22Rv1 (cell line): Measurements from ENCODE around the gene FBXO42.

Experiments
- H3K27ac ChIP-seq: fragments of 450-650 bp; 2 replicates; pipeline ENCODE4 v1.5.1; 2017
- ZFX ChIP-seq: fragments of 450-650 bp; IDR thresholded peaks from 2 replicates; pipeline ENCODE4 v1.6.1; 2017; ENCODE audit warnings: antibody characterized with exemption, borderline replicate concordance
- TF ChIP-seq, protein P1 (sequence below): fragments of 450-650 bp; IDR thresholded peaks from 2 replicates; pipeline ENCODE4 v1.5.1; 2017; ENCODE audit warnings: mild to moderate bottlenecking

FBXO42 gene

DNA sequence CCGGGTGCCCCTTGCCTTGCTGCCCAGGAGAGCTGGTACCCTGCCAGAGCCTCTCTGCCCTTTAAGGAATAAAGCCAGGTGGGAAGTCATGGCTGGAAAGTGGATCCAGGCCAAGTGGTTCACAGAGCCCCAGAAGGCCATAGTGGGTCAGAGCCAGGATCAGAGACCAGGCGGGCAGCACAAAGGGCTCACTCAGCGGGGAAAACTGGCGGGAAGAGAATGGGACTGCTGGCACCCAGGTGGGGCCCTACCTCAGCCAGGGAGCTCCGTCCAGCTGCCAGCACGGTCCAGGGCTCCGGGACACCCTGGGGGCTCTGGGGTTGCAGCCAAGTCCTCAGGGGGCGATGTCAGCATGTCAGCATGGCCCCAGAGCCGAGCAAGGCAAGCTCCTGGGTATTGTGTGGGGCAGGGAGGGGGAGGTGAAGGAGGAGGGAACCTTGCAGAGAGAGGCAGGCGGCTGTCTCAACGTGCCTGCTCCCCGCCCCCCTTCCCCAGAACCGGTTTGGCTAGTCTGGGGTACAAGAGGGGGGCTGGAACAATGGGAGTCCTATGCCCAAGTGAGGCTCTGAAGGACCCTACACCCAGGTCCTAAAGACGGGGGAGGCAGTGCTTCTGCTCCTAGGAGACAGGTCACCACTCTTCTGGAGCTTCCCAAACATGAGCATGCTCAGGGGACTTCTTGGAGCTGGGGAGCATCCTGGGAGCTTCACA lies 139.9 kb downstream of the FBXO42 start, which contains the start of gene ARHGEF19:
ARHGEF19 (minus strand) TSS at position 402 of the 711 bp plus-strand sequence. CDS start 3,598 bp downstream, outside the sequence.
- no peak for TF ChIP-seq ZFX
- TF ChIP-seq, protein P1, sequence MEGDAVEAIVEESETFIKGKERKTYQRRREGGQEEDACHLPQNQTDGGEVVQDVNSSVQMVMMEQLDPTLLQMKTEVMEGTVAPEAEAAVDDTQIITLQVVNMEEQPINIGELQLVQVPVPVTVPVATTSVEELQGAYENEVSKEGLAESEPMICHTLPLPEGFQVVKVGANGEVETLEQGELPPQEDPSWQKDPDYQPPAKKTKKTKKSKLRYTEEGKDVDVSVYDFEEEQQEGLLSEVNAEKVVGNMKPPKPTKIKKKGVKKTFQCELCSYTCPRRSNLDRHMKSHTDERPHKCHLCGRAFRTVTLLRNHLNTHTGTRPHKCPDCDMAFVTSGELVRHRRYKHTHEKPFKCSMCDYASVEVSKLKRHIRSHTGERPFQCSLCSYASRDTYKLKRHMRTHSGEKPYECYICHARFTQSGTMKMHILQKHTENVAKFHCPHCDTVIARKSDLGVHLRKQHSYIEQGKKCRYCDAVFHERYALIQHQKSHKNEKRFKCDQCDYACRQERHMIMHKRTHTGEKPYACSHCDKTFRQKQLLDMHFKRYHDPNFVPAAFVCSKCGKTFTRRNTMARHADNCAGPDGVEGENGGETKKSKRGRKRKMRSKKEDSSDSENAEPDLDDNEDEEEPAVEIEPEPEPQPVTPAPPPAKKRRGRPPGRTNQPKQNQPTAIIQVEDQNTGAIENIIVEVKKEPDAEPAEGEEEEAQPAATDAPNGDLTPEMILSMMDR: no peak
- H3K27ac ChIP-seq: no peak within 1 kb of the TSS

DNA sequence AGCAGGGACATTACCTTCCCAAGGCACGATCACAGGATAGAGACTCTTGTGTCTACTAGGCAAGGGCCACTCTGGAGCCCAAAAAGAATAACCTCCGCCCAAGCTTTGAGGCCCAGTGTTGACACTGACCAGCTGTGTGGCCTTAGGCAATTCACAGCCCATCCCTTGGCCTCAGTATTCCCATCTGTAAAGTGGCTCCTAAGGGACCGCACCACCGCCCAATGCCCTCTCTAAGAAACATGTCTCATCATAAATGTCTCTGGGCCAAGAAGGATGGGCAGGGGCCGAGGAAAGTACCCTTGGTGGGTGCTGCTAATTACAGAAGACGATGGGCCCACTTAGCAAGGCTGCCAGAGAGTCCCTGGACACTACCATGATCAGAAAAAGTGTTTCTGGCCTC lies 140.5 kb downstream of the FBXO42 start:
- no peak for TF ChIP-seq ZFX
- TF ChIP-seq, protein P1: no peak
- no peak overlapping the region for H3K27ac ChIP-seq

GRCh38 chr1:16210581-16210980 lies 141.7 kb downstream of the FBXO42 start:
- H3K27ac ChIP-seq: no peak overlapping the region
- TF ChIP-seq, protein P1: no peak
- no peak for TF ChIP-seq ZFX

- H3K27ac ChIP-seq: no peak overlapping the region
- TF ChIP-seq, protein P1: no peak
- no peak for TF ChIP-seq ZFX
These were observed 142.4 kb downstream of the FBXO42 start for GRCh38 chr1:16209847-16210407.

DNA sequence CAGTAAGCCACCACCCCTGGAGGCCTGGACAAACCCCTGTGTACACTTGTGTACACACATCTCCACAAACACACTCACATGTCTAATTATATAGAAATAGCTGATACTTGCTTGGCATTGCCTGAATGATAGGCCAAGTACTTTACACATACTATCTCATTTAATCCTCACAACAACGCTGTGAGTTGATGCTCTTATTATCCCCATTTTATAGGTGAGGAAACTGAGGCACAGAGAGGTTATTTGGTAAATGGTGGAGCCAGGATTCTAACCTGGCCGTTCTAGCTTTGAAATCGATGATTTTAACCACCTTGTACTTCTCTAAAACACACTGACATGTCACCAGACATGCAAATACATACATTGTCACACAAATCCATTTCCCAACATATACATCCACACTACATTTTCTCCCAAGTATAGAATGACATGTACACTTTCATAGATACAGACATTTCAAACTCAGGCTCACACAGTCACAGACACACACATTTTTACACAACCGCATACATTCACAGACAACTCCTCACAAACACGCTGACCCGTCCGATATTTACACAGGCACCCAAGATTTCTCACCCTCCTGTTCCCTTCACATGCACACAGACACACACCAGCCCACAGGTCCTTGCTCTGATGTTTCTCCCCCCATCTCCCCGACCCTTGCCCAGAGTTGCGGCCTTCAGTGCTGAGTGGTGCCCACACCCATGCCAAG lies 143.0 kb downstream of the FBXO42 start:
- TF ChIP-seq, protein P1: no peak
- TF ChIP-seq ZFX: no peak
- H3K27ac ChIP-seq: no peak overlapping the region

GRCh38 chr1:16208270-16208987 lies 143.9 kb downstream of the FBXO42 start:
- H3K27ac ChIP-seq: no peak overlapping the region
- TF ChIP-seq, protein P1: no peak
- no peak for TF ChIP-seq ZFX
